Urothelium cell line (cell line): Measurements from ENCODE around the gene CNP.

Experiments
- DNase-seq: peaks from one replicate; pipeline ENCODE4 v3.0.0; 2011; ENCODE audit warnings: low spot score, mixed read lengths
- FAIRE-seq: peaks from 2 replicates; lab custom pipeline; 2011; peaks lifted over from hg19 to GRCh38; lab: Jason Lieb, UNC

Gene CNP

DNA sequence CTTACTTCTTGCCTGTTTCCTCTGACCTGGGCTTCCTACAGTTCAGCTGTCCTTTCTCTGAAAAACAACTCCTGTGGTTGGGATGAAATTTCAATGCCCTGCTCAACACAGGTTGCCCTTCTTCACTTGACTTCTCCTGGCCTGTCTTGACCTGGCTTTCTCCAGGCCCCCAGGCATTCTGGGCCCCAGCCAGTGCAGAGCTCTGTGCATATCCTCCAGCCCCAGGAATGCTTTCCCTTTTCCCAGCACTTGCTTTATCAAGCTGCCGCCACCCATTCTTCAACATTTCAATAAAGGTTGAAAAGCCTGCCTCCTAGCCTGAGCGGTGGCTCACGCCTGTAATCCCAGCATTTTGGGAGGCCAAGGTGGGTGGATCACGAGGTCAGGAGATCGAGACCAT, 25.4 kb upstream of the CNP start:
- DNase-seq (no peak), FAIRE-seq (no peak)

DNA sequence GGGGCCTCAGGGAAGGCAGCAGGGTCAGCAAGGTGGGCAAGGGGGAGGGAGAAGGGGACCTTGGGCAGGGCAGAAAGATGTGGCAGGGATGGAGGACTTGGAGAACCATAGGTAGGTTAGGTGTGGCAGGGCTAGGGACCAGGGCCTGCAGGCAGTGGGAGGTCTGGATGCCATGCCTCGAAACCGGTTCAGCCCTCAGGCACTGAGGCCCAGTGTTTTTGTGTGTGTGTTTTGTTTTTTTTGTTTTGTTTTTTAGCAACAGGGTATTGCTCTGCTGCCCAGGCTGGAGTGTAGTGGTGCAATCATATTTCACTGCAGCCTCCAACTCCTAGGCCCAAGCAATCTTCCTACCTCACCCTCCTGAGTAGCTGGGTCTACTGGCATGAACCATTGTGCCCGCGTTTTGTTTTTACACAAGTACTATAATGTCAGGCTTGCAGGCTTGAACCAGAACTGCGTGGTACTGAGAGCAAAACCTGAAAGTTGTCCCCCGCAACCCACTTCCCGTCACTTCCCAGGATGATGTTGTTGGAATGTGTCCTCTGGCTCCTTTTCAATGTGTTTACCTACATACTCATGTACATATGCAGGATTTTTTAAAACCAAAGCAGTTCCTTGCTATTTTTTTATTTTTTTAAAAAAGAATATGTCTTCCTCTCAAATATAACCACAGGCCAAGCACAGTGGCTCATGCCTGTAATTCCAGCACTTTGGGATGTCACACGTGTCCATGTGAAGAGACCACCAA, 23.8 kb upstream of the CNP start:
- FAIRE-seq (no peak), DNase-seq (no peak)

- no peak for DNase-seq
- FAIRE-seq: no peak
These were observed 23.1 kb upstream of the CNP start for GRCh38 chr17:41943492-41943891.

DNA sequence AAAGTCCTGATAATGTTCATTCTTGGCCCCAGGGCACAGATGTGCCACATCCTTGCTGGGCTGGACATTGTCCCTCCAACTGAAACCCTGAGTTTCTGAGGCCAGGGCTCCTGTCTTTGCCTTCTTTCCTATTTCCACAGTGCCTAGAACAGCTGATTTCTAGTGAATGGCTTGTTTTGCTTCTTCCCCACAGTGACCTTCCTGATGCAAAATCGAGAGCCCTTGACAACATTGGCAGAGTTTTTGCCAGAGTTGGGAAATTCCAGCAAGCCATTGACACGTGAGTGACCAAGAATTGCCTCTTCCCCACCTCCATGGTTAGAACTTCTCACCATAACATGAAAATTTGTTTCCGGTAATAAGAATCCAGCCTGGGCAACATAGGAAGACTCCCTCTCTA, 21.7 kb upstream of the CNP start:
- DNase-seq (no peak), FAIRE-seq (no peak)

- DNase-seq: no peak
- no peak for FAIRE-seq
These were observed 17.7 kb upstream of the CNP start for GRCh38 chr17:41948762-41949460.

DNA sequence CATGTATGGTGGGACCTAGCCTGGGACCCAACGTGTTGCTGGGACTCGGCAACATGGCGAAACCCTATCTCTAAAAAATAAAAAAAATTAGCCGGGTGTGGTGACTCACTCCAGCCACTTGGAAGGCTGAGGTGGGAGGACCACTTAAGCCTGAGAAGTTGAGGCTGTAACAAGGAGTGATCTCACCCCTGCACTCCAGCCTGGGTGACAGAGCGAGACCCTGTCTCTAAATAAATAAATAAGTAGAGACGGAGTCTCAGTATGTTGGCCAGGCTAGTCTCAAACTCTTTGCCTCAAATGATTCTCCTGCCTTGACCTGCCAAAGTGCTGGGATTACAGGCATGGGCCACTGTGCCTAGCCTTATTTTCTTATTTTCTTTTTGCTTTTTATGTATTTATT, 10.1 kb upstream of the CNP start:
- DNase-seq: no peak
- no peak for FAIRE-seq

DNA sequence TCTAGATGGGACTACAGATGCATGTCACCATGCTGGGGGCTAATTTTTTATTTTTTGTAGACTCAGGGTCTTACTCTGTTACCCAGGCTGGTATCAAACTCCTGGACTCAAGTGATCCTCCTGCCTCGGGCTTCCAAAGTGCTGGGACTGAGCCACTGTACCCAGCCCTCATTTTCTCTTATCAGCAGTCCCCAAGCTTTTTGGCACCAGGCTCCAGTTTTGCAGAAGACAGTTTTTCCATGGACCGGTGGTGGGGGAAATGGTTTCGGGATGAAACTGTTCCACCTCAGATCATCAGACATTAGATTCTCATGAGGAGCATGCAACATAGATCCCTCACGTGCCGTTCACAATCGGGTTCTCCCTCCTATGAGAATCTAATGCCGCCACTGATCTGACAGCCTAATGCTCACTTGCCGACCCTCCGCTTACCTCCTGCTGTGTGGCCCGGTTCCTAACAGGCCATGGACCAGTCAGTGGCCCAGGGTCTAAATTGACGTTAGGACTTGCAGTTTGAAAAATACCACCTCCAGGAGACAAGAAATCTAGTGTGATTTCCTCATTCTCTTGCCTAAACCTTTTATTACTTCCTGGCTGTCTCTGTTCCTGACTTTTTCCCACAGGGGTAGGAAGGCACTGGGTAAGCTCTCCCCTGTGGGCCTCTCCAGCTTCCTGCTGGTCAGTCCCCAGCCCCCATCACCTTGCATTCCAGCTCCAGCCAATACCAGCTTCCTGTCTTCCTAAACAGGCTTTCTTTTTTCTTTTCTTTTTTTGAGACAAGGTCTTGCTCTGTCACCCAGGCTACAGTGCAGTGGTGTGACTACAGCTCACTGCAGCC, 9.3 kb upstream of the CNP start:
- no peak for DNase-seq
- FAIRE-seq: no peak

DNA sequence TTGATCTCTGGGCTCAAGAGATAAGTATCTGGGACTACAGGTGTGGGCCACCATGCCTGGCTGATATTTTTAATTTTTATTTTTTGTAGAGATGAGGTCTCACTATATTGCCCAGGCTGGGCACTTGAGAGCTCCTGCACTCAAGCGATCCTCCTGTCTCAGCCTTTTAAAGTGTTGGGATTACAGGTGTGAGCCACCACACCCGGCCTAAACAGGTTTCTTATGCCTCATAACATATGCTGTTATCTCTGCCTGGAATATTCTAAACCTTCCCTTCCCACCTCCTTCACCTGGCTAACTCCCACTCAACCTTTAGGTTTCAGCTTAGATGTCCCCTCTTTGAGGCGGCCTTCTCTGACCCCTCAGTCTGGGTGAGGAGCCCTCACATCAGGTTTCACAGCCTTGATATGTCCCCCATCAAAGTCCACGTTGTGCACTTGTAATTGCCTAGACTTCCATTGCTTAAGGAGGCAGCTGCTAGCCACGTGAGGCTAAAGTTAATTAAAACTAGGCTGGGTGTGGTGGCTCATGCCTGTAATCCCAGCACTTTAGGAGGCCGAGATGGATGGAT, 8.6 kb upstream of the CNP start:
- FAIRE-seq (no peak), DNase-seq (no peak)

GRCh38 chr17:41959030-41959335, 7.6 kb upstream of the CNP start:
- DNase-seq (no peak), FAIRE-seq (no peak)

- FAIRE-seq (no peak), DNase-seq (no peak)
These were observed 7.1 kb upstream of the CNP start for GRCh38 chr17:41959336-41960095.

DNA sequence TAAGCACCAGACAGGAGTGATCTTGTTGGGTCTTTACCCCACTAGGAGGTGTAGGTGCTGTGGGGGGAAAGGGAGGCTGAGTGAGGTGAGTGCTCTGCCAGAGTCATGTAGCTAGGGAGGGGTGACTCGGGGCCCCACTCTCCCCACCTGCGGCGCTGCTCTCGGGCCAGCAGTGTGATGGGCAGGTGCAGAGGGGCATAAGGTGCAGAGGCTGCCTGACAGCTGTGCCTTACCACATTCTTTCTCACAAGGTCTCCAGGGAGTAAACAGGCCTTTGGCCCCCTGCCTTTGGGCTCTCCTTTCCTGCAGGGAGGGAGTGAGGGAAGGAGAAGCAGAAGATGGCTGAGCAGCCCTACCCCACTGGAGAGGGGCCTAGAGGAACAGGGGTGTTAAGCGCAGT, 4.5 kb upstream of the CNP start:
- FAIRE-seq (no peak), DNase-seq (no peak)

- peak; percentile 84 for FAIRE-seq
- peak; percentile 77 for DNase-seq
These were observed 3.7 kb upstream of the CNP start for GRCh38 chr17:41962768-41963434.

GRCh38 chr17:41965694-41966462, 717 bp upstream of the CNP start:
- FAIRE-seq (peak; percentile 63), DNase-seq (peak; percentile 82)

DNA sequence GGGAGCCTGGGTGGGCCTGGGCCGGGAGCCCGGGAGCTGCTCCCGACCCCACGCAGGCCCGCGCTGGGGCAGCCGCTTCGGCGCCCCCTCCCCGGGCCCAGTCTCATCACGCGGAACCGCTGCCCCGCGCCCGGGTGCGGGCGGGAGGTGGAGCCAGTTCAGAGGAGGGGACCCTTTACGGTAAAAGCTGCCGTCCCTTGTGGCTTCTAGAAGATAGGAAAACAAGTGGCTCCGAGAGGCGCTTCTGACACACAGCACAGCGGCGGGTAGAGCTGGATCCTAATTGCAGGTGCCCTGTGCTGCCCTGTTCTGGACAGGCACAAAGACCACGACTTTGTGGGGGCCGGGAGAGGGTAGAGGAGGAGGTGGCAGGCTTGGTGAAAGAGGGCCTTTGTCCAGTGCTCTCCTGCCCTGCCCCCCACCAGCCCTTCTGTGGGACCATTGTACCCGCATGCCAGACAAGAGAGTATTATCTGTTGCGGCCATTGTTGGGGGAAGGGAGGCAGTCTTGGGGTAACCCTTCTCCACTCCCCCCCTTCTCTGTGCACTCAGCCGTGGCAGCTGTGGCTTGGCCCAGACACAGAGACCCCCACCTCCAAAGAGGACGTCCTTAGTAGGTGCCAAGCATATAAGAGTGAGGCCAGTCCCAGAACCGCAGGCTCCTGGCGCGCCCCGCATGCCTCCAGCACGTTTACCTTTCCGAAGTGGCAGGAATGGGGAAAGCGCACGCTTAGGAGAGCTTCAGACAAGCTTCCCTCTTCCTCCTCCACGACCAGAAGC, 736 bp downstream of the CNP start:
- FAIRE-seq (no peak), DNase-seq (peak; percentile 27)

- FAIRE-seq: no peak
- no peak for DNase-seq
These were observed 1.5 kb downstream of the CNP start for GRCh38 chr17:41967921-41968578.

DNA sequence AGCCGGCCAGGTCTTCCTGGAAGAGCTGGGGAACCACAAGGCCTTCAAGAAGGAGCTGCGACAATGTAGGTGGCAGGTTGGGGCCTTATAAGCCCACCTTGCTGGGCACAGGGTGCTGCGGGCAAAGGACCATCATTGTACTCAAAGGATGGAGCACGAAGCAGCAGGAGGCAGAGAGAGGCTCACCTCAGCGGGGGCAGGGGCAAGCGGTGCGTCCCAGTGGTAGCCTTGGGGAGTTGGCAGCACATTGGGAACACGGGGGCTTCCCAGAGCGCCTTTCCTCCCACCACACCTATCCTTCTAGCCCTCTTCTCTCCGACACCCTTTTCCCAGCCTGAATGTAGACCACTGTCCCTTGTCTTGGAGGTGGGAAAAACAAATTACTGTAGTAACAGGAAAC, 2.1 kb downstream of the CNP start:
- no peak for FAIRE-seq
- no peak for DNase-seq

- no peak for DNase-seq
- peak; percentile 71 for FAIRE-seq
These were observed 4.3 kb downstream of the CNP start for GRCh38 chr17:41970901-41971331.
